ENCODE results near the gene ROBO1. TPM values are rescaled to one million over a fixed set of nuclear protein-coding genes. Genes with fewer than 3 reads are reported as not detected.

The ROBO1 gene
- total RNA-seq, 2 experiments from 2014 or later = 0.36 to 0.69 TPM

- no peaks in the 10 kb centered on the region for H3K4me1 Mint-ChIP-seq (ENCODE audit: low read depth)
- H3K27me3 Mint-ChIP-seq = no peaks in the 10 kb centered on the region
- H3K27ac ChIP-seq (ENCODE audit: low read depth in 1 of 2, low read length in 2 of 2) = no peak overlapping the region
- H3K36me3 Mint-ChIP-seq (ENCODE audit: low read depth) = no peaks in the 10 kb centered on the region
- ATAC-seq (ENCODE audit: poor library complexity) = no peak
- no peaks in the 10 kb centered on the region for H3K27me3 ChIP-seq (ENCODE audit: control insufficient read depth in 1 of 2, insufficient read depth in 2 of 2, low read length in 2 of 2)
- intact Hi-C loops (cut with DNase I, micrococcal nuclease) = no loop called here
- no peaks in the 10 kb centered on the region for H3K36me3 ChIP-seq (ENCODE audit: insufficient read depth, low read length)
- H3K4me3 Mint-ChIP-seq = no peak overlapping the region
- CTCF ChIA-PET = no interaction called here
- no peak overlapping the region for H3K27ac Mint-ChIP-seq
- H3K4me1 ChIP-seq (ENCODE audit: insufficient read depth, low read length) = no peaks in the 10 kb centered on the region
- H3K9me3 ChIP-seq (ENCODE audit: control insufficient read depth in 1 of 2, insufficient read depth in 1 of 2, low read length in 2 of 2) = peaks cover 0 to 5% of the 10 kb centered on the region in 2 experiments
- no peak overlapping the region for H3K4me3 ChIP-seq (ENCODE audit: low read length)
- DNase-seq = no peak
- POLR2A ChIA-PET = no interaction called here
- TF ChIP-seq CTCF (IDR thresholded peaks at IDR 0.05) = no peak
- peaks cover 6% of the 10 kb centered on the region for H3K9me3 Mint-ChIP-seq
Observed at GRCh38 chr3:78857494-78858111, 910.2 kb downstream of the ROBO1 start.

- no peak overlapping the region for H3K27ac Mint-ChIP-seq
Observed at GRCh38 chr3:78856164-78856563, 911.6 kb downstream of the ROBO1 start.

DNA sequence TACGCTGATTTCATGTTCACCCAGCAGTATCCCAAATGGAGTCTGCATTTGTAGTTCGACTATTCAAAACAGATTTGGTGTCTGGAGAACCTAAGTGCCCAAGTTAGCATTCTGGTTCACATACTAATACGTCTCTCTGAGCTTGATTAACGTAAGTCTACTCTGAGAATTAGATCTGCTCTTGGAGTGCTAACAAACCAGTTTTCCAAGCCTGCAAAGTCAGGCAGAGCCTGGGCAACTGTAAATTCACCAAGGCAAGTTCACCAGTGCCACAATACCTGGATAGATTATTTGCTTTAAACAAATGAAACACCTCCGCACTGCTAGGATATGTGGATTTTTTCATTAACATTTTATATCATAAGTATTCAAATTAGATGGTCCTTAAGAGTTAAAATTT lies 912.6 kb downstream of the ROBO1 start:
- no peaks in the 10 kb centered on the region for H3K4me1 Mint-ChIP-seq (ENCODE audit: low read depth)
- Histone ChIP-seq H3K9me3 (ENCODE audit: control insufficient read depth in 1 of 2, insufficient read depth in 1 of 2, low read length in 2 of 2) (peaks cover 0 to 5% of the 10 kb centered on the region in 2 experiments), H3K27me3 (ENCODE audit: control insufficient read depth in 1 of 2, insufficient read depth in 2 of 2, low read length in 2 of 2) (no peaks in the 10 kb centered on the region), H3K4me3 (ENCODE audit: low read length) (no peak overlapping the region), H3K27ac (ENCODE audit: low read depth in 1 of 2, low read length in 2 of 2) (no peak overlapping the region), H3K36me3 (ENCODE audit: insufficient read depth, low read length) (no peaks in the 10 kb centered on the region), H3K4me1 (ENCODE audit: insufficient read depth, low read length) (no peaks in the 10 kb centered on the region)
- TF ChIP-seq CTCF (IDR thresholded peaks at IDR 0.05) = no peak
- DNase-seq (no peak), ATAC-seq (ENCODE audit: poor library complexity) (no peak)
- intact Hi-C loops (cut with DNase I, micrococcal nuclease) = no loop called here
- no peaks in the 10 kb centered on the region for H3K27me3 Mint-ChIP-seq
- H3K27ac Mint-ChIP-seq = no peak overlapping the region
- CTCF ChIA-PET = no interaction called here
- H3K9me3 Mint-ChIP-seq = peaks cover 4% of the 10 kb centered on the region
- no peak overlapping the region for H3K4me3 Mint-ChIP-seq
- no peaks in the 10 kb centered on the region for H3K36me3 Mint-ChIP-seq (ENCODE audit: low read depth)
- POLR2A ChIA-PET = no interaction called here

More at GRCh38 chr3:78856164-78856563, 911.6 kb downstream of the ROBO1 start:
- H3K27me3 Mint-ChIP-seq = no peaks in the 10 kb centered on the region
- Histone ChIP-seq H3K9me3 (ENCODE audit: control insufficient read depth in 1 of 2, insufficient read depth in 1 of 2, low read length in 2 of 2) (peaks cover 0 to 5% of the 10 kb centered on the region in 2 experiments), H3K36me3 (ENCODE audit: insufficient read depth, low read length) (no peaks in the 10 kb centered on the region), H3K4me1 (ENCODE audit: insufficient read depth, low read length) (no peaks in the 10 kb centered on the region), H3K27ac (ENCODE audit: low read depth in 1 of 2, low read length in 2 of 2) (no peak overlapping the region), H3K27me3 (ENCODE audit: control insufficient read depth in 1 of 2, insufficient read depth in 2 of 2, low read length in 2 of 2) (no peaks in the 10 kb centered on the region), H3K4me3 (ENCODE audit: low read length) (no peak overlapping the region)
- no peak for ATAC-seq (ENCODE audit: poor library complexity)
- POLR2A ChIA-PET = no interaction called here
- CTCF ChIA-PET = no interaction called here
- no peak for TF ChIP-seq CTCF (IDR thresholded peaks at IDR 0.05)
- no peak overlapping the region for H3K4me3 Mint-ChIP-seq
- intact Hi-C loops (cut with DNase I, micrococcal nuclease) = no loop called here
- no peaks in the 10 kb centered on the region for H3K4me1 Mint-ChIP-seq (ENCODE audit: low read depth)
- no peaks in the 10 kb centered on the region for H3K36me3 Mint-ChIP-seq (ENCODE audit: low read depth)
- H3K9me3 Mint-ChIP-seq = peaks cover 4% of the 10 kb centered on the region
- no peak for DNase-seq

Data from CD4-positive, alpha-beta T cell (primary cell).